Measurements from ENCODE around the gene GLOD4. TPM values are rescaled to one million over a fixed set of nuclear protein-coding genes. Genes with fewer than 3 reads are reported as not detected.

GLOD4 gene
- polyA plus RNA-seq, 10 donors = 50.1 to 75.3 (median 57.7) TPM

GRCh38 chr17:745406-745805 is 36.7 kb downstream of the GLOD4 start:
- no peak for DNase-seq

- DNase-seq = no peak
Observed at GRCh38 chr17:744937-745336, 37.1 kb downstream of the GLOD4 start.

DNA sequence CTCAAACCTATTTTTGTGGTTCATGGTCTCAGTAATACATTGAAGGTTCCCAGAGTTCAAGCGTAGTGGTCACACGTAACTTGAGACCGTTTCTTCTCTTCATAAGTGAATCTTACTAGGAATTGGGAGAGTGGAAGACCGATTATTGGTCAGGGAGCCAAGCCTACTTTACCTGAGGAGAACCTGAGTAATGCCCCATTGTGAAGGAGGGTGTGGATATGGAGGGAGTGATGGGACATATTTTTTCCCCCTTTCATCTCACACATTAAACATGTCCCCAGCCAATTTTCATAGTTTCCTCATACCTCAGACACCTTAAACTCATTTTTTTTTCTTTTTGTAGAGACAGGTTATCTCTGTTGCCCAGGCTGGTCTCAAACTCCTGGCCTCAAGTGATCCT is 38.9 kb downstream of the GLOD4 start:
- DNase-seq = no peak

DNA sequence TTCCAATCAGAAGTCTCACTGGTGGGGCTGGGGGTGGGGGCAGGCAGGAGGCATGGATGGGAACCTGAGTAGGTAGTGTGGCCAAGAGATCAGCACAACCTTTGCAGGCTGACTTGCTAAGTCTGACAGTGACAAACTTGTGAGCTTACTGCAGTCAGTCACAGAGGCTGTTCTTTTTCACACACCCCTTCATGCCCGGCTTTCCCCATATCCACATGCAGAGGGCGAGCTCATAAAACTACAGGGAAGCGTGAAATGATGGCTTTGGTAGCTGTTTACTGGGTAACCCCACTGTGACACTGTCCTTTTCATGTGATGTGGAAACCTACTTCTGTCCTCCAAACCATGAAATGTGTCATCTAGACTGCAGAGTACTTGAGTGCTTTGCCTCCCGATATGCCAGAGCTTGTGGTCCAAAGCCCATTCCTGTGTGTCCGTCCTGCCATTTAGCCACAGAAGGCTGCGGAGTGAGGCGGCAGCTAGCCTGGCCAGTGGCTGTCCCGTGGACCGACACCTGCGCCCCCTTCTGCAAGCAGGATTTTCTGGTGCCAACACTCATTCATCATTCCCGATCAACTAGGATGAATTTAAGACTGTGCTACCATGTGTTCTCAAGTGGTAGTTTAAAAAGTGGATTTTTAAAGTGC is 39.8 kb downstream of the GLOD4 start:
- DNase-seq = no peak

DNA sequence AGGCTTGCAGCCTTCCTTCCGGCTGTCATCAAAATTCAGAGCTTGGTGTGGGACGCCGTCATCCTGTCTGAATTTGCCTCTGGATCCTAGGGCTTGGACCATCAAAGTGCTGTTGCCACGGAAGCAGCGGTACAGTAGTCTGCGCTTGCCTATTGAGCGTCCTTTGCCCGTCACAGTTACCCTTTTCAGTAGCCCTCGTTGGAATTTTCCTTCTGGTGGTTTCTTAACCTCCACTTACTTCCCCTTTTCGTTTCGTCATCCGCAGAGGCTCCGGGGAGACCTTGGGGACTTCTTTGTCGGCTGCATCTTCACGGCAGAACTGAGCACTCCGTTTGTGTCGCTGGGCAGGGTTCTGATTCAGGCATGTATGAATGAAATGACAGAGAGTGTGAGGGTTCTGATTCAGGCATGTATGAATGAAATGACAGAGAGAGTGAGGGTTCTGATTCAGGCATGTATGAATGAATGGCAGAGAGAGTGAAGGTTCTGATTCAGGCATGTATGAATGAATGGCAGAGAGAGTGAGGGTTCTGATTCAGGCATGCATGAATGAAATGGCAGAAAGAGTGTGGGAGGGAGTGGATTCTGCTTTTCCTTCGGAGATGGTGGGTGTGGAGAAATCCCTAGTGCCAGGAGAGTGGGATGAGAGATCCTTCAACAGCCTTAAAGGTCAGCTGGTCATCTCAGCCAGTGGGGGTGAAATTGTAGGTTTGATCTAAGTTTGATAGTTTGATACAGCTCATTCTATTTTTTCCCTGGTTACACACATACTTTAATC is 41.7 kb downstream of the GLOD4 start:
- peak in 2 of 3 donors; percentile 16 to 35 for DNase-seq

DNA sequence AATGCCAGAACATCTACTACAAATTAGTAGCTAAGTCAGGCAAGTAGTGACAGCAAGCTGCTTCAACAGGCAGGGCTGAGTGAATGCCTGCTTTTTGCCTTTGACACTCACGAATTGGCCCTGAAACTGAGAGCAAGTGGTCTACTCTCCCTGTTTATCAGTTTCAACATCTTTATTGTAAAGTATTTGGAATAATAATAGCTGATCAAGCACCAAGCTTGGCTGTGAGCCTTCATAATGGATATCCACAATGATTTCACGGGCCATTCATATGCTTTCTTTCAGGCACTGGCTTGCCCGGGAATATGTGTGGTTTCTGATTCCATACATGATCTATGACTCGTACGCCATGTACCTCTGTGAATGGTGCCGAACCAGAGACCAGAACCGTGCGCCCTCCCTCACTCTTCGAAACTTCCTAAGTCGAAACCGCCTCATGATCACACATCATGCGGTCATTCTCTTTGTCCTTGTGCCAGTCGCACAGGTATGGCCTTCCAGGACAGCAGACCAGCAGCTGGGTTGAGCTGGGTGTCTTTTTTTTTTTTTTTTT is 44.4 kb downstream of the GLOD4 start:
- no peak for DNase-seq

GRCh38 chr17:733743-734142 is 48.3 kb downstream of the GLOD4 start:
- DNase-seq = no peak

GRCh38 chr17:732902-733720 is 49.0 kb downstream of the GLOD4 start:
- peak in 2 of 3 donors; percentile 23 to 69 for DNase-seq

- peak in 2 of 3 donors; percentile 74 to 81 for DNase-seq
Observed at GRCh38 chr17:732067-732901, 49.8 kb downstream of the GLOD4 start, which contains the start of gene TLCD3A. TLCD3A (plus strand) TSS chr17:732596; CDS start chr17:732648, 52 bp downstream.

- DNase-seq = peak in 1 of 3 donors; percentile 21
Observed at GRCh38 chr17:731644-732066, 50.4 kb downstream of the GLOD4 start.

- DNase-seq = no peak
Observed at GRCh38 chr17:728911-729310, 53.2 kb downstream of the GLOD4 start.

- no peak for DNase-seq
Observed at GRCh38 chr17:726271-726919, 55.7 kb downstream of the GLOD4 start.

DNA sequence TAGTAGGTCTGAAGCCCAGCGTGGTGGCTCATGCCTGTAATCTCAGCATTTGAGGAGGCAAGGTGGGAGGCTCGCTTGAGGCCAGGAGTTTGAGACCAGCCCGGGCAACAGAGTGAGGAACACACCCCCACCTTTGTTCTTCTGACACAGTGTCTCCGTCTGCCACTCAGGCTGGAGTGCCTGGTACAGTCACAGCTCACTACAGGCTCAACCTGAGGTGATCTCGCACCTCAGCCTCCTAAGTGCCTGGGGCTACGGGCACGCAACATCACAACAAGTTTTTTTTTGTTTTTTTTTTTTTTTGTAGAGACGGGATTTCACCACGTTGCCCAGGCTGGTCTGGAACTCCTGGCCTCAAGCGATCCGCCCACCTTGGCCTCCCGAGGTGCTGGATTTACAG is 56.3 kb downstream of the GLOD4 start:
- DNase-seq = no peak

- no peak for DNase-seq
Observed at GRCh38 chr17:725084-725483, 57.0 kb downstream of the GLOD4 start.

DNA sequence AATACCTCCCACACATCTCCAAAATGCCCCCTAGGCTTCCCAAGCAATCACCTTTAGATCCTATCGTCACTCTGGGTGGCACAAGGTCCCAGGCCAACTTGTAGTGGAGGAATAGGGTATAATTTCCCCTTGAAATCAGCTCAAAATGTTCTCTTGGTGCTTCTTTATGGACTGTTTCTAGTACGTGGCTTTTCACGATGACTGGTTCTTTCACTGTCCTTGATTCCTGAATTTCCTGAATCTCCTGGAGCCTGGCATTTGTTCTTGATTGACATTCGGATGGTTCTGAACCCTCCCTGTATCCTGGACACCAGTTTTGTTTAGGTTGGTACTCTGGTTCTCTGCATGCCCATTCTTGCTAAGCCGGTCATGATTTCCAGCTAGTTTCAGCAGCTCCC is 60.5 kb downstream of the GLOD4 start:
- no peak for DNase-seq

DNA sequence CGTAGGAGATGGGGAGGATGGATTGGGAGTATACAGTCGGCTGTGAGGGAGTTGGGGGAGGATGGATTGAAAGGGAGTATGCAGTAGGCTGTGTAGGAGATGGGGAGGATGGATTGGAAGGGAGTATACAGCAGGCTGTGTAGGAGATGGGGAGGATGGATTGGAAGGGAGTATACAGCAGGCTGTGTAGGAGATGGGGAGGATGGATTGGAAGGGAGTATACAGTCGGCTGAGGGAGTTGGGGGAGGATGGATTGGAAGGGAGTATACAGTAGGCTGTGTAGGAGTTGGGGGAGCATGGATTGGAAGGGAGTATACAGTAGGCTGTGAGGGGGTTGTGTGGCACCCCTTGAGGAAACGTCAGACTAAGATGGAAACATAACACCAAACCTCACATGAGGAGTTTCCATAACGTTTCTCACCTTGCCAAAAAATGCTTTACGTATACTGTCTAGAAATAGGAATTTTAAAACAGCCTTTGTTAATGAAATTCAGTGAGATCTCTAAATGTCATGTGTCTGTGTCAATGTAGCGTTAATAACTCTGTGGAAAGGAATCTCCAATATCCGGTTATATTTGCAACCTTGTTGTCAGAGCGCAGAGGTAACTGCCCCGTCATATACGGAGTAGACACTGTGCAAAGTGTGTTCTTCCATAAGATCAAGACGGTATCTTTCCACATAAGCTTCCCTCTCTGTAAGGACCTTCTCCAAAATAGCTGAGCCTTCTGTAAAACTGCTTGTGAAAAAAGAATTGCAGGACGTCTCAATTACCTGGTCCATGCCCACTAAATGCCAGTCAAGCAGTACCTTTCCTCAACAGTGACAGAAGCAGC is 61.2 kb downstream of the GLOD4 start:
- DNase-seq = no peak

- DNase-seq = no peak
Observed at GRCh38 chr17:718075-718474, 64.0 kb downstream of the GLOD4 start.
